Stimulated activated CD4-positive, alpha-beta T cell treated with anti-CD3 and anti-CD28 coated beads, Interleukin-1b, Interleukin-23, amount 100 ng/mL, for 4 hours (primary cell): Measurements from ENCODE around the gene RETREG1.
A peak's percentile ranks its signal among the peaks of the same experiment; 100 is the strongest.
"Not testable (repeated sequence)": the region's sequence is repeated elsewhere in the genome, so short reads cannot be mapped to it uniquely, and the experiment has no call there.

Source experiments
- DNase-seq, 2 donors: peaks; one replicate each; pipeline ENCODE4 v3.0.0-alpha.2; 2020; ENCODE audit warnings: low read depth in 2 of 2

The RETREG1 gene, protein sequence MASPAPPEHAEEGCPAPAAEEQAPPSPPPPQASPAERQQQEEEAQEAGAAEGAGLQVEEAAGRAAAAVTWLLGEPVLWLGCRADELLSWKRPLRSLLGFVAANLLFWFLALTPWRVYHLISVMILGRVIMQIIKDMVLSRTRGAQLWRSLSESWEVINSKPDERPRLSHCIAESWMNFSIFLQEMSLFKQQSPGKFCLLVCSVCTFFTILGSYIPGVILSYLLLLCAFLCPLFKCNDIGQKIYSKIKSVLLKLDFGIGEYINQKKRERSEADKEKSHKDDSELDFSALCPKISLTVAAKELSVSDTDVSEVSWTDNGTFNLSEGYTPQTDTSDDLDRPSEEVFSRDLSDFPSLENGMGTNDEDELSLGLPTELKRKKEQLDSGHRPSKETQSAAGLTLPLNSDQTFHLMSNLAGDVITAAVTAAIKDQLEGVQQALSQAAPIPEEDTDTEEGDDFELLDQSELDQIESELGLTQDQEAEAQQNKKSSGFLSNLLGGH

GRCh38 chr5:16616536-16617273, at the start of gene RETREG1:
RETREG1 (minus strand) TSS chr5:16616997; CDS start chr5:16616971, 26 bp downstream.
- DNase-seq = peak; percentile 75 to 80

DNA sequence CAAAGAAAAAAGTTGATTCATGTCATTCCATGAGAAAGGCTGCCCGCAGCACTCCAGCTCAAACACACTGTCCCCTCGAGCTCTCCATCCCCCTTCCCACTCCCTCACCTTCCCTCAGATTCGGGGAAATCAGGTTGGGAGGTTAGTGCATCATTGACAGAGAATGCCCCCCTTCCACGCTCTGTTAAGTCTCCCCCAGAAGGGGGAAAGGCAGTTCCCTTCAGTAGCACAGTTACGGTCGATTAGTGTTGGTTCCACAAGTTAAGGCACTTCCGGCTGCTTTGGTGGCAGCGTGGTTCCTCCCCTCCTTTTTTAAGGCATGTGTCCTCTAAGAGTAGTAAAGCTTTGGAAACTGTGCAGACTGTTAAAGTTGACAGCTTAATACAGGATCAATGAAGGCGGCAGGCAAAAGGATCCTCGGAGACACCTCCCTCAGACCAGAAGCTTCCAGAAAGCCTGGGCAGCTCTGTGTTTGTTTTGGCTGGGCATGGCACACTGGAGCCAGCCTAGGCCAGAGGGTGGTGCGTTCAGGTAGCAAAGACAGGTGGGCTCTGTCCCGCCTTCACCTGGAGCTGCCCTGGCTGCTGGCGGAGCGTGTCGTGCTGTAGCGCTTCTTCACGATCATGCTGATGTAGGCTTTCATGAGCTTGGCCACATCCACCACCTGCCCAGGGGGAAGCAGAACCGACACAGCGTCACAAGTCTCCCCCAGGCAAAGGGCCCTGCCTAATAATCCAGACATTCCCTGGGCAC, 49.5 kb upstream of the RETREG1 start:
- no peak for DNase-seq

GRCh38 chr5:16665601-16666000, 48.8 kb upstream of the RETREG1 start:
- no peak for DNase-seq

DNA sequence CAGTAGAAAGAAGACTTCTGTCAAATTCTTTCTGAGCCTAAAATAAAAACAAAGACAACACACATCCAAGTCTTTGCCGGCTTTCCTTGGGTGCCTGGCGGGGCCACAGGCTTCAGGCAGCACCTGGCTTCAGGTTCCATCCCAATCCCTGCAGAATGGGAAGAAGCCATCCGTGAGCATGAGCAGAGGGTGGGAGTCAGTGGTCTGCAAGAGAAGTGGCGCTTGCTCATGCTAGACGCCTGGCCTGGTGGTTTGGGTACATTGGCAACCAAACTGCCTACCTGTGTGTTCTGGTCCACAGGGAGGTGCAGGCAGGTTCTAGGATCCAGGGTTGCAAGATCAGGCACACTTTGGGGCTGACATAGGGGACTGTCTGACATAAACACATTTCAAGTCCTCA, 47.6 kb upstream of the RETREG1 start:
- no peak for DNase-seq

- no peak for DNase-seq
Measured at GRCh38 chr5:16663840-16664239, 47.0 kb upstream of the RETREG1 start.

- DNase-seq = no peak
Measured at GRCh38 chr5:16661713-16662112, 44.9 kb upstream of the RETREG1 start.

- DNase-seq = no peak
Measured at GRCh38 chr5:16660982-16661381, 44.2 kb upstream of the RETREG1 start.

DNA sequence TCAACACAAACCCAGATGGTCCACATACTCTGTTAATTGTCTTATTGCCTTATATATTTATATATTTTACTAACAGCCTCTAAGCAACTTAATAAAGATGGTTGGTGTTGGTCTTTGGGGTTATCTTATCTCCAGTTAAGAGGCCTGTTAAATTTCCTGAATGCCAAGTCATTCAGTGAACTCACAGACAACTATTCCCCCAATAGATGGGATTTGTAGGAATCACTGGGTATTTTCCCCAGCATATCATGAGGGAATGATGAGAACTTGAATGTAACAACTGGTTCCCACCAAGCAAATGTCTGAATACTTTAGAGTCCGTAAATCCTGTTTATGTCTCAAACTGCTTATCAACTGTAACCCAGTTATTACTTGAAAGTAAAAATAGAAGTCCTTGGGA, 42.7 kb upstream of the RETREG1 start:
- DNase-seq = no peak

GRCh38 chr5:16656561-16657191, 39.9 kb upstream of the RETREG1 start:
- DNase-seq = no peak

GRCh38 chr5:16654647-16655334, 38.0 kb upstream of the RETREG1 start:
- no peak for DNase-seq

- not testable (repeated sequence) for DNase-seq
Measured at GRCh38 chr5:16648739-16649138, 31.9 kb upstream of the RETREG1 start.

GRCh38 chr5:16644301-16644889, 27.6 kb upstream of the RETREG1 start:
- DNase-seq = no peak

DNA sequence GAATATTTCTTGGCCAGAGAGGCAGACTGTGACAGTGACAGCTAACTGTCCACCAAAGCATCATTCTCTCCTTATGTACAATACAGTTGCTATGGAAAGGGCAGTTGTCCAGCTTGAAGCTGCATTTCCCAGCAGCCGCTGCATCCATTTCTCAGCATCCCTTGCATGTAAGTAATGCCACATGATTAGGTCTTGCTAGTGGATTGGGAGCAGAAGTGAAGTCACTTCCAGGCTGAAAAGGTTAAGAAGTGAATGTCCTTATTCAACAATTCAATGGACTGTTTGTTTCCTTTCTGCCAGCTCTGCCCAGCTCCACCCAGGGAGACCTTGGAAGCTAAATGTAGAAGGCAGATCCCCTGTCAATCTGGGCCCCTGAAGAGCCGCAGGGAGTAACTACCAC, 26.1 kb upstream of the RETREG1 start:
- no peak for DNase-seq

GRCh38 chr5:16639206-16639605, 22.4 kb upstream of the RETREG1 start:
- no peak for DNase-seq

DNA sequence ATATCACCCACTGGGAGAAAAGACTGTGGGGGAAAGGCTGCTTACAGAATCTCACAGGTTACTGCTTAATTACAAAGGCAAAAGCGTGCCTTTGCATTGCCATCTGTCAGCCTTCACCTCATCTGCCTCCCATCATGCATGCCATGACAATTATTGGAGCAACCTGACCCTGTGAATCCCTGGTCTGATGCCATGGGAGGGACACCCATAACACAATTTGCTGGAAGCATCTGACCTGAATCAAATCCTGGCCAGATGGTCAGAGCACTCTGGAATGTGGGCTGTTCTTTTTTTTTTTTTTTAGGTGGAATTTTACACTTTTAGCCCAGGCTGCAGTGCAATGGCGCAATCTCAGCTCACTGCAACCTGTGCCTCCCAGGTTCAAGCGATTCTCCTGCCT, 11.6 kb upstream of the RETREG1 start:
- DNase-seq = no peak

DNA sequence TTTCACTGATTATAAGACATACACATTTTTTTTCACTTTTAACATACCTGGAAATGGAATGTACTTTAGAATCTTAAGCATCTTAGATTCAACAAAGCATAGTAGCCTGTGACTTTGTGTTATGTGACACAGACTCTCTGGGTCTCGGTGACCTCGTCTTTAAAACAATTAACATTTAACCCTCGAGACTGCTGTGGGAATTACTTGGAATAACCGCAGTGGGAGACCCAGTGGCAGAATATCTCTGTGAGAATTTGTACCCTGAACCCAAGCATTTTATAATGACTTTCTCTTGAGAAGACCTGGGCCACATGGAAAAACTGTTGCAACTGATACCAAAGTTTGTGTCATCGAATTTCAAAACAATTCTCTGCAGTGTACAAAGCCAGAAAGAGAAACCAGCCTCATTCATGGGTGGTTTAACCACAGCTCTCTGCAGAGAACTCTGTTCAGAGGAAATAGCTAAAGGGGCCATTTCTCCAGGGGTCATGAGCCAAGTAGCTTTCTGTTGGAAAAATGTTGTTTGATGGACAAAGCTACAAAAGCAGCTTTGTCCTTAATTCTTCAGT, 10.0 kb upstream of the RETREG1 start:
- no peak for DNase-seq

DNA sequence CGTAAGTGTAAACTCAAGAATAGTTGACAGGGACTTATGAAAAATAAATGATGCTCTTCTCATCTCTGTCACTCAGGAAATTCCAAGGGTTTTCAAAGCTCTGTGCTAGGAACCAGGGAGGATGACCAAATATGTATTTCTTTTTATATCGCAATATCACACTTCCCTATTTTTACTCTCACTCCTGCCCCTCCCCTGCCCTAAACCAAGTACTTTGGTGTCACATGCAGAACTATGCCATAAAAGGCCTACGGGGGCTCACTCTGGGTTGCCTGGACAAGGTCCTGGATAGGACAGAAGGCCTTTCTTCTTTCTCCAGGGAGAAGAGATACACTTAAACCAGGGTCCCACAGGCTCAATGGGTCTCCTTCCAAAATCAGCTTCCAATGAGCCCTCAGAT, 8.3 kb upstream of the RETREG1 start:
- DNase-seq = no peak

DNA sequence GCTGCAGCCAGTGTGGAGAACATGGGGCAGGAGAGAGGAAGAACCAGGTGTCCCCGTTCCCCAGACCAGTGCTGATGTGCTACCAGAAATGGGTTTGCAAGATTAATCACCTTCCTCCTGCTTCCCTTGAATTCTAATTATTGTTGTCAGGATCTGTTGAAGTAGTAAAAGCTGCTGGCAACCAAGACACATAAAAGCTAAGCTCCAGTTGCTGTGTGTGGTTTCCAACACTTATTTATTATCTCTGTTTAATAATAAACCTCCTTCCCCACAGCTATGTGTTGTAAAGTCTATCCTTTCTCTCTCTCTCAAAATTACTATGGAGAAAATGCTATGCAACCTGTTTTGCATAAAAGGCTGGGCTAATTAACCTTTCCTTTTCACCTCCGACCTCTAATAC, 2.3 kb upstream of the RETREG1 start:
- DNase-seq = no peak

DNA sequence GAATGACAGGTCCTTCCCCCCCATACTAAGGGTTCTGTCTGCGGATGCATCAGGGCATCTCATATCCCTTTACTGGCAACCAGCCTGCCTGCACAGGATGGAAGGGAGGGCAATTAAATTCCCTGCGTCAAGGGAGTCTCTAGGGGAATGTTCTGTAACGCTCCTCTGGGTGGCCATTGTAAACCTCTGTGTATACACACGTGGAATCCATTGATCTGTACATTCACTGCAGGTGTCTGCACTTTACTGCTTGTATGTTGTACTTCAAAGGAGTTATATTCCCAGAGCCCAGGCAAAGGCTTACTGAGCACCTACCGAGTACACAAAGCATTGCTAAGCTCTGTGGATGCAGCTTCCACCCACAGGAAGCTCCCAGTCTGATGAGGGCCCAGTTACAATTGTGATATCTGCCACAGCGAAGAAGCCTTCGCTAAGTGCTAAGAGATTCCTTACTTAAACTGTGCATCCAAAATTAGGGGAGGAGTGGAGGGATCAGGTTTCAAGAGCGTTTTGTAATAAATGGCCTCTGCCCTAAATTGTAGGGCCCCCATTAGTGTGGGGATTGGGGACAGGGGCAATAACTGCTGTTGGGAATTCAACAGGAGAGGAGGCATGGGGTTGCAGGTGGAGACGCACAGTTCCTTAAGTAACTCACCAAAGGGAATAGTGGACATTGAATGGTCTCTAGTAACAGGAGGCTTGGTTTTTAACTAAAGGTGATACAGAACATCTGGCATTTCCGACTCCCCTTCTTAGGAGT, 1.5 kb upstream of the RETREG1 start:
- no peak for DNase-seq
